ENCODE measurements around the gene COL4A5.

GRCh38 chrX:108704839-108705238, 265.2 kb downstream of the COL4A5 start:
- TF ChIP-seq EZH2 (IDR thresholded peaks at IDR 0.05; ENCODE audit: borderline replicate concordance), result no peak
- no peak for TF ChIP-seq CTCF (IDR thresholded peaks at IDR 0.05; ENCODE audit: poor library complexity)
